Activated CD4-positive, alpha-beta T cell treated with anti-CD3 and anti-CD28 coated beads, Interleukin-2, Interleukin-4, amounts not matched to agents 100 ng/mL and 50 ng/mL, durations not matched to agents 16 hours and 8 hours (primary cell): Measurements from ENCODE around the gene TSPAN7.
A peak's percentile ranks its signal among the peaks of the same experiment; 100 is the strongest.

Experiments
- DNase-seq: peaks from one replicate; pipeline ENCODE4 v3.0.0-alpha.2; 2020; ENCODE audit warnings: low spot score

TSPAN7 gene

GRCh38 chrX:38649221-38649620 is 87.9 kb downstream of the TSPAN7 start:
- DNase-seq: no peak

GRCh38 chrX:38649674-38650647 is 88.6 kb downstream of the TSPAN7 start:
- no peak for DNase-seq

DNA sequence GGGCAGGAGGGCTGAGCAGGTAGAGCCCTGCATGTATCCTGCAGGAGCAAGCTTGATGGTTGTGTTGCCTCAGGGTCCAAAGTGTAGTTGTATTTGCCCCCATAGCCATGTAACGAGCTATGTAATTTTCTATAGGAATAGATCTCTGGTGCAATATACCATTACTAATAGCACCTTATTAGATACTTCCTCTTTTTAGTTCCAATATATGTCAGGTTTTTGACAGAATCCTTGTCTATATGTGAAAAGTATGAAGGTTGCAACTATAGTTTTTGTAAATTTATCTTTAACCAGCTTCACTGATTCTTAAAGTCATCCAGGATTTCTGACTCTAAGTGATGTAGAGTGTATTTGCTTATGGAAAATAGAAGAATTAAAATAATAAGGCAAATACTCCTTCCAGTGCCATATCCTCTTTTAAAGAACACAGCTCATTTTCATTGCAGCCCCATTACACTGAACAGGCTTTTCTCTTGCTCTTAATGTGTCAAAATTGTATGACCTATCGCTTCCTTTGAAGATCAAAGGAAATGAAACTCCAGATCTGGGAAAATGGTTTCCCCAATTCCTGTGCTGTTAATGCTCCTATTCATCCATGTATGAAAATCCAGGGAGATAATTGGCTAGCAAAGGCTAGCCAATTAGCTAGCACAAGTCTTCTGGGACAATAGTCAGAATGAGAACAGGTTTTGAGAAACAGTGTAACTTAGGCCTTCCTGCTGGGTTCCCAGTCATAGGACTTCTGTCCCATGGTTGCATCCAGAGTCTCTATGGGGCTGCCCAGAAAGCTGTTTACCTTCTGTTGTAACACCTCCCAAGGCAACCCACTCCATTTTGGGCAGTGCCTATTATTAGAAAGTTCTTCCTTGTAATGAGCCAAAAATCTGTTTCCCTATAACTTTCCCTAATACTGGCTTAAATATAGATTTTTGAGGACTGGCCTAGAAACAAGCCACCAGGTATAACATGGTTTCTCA is 90.6 kb downstream of the TSPAN7 start:
- DNase-seq: no peak

DNA sequence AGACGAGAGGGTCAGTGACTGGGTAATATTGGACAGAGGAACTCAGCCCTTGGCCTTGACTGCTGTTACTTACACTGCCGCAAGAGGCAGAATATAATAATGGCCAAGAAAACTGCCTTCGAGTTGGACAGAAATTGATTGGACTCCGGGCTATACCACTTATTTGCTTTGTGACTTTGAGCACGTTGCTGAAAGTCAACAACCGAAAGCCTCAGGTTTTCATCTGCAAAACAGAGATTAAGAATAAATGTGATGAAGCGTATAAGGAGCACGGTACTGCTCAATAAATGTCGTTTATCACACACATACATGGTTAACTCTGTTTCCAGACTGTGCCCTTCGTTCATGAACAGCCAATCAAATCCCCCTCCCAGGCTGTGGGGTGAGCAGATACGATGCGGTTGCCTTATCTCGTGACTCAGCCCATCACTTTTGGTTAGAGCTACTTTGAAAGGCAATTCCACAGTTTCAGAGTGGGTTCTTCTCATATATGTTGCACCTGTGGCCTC is 91.6 kb downstream of the TSPAN7 start:
- DNase-seq: no peak

DNA sequence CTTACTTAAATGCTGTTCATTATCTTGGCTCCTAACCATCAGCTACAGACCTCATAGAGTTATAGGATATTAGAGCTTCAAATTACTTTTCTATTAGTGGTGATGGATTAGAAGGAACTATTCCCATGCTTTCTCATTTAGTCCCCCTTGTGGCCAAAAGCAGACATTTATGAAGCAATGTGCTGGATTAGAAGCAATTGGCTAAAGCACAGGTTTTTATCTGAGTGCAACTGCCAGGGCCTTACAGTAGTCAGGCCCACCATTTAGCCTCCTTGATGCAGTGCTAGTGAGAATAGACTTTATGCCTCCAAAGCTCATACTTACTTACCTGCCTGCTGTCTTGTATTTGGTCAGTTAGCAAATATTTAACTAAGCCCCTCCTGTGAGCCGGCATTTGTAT is 93.0 kb downstream of the TSPAN7 start:
- DNase-seq: no peak

GRCh38 chrX:38656350-38656915 is 95.1 kb downstream of the TSPAN7 start:
- DNase-seq: no peak

DNA sequence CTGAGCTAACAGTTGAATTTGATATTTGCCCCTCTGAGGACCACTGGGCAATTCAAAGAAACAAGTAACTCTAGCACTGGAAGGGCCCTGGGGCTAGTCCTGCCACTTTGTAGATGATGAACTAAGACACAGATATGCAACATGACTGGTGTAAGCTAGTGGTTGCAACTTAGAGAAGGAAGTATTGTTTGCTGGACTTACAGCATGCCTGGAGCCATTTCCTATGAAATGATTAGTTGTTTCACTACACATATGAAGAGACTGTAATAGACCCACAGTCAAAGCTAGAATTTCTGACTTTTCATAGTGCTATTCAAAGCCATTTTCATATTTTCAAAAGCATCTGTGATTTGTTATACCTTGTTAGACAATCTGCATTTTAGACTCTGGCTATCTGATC is 96.2 kb downstream of the TSPAN7 start:
- peak; percentile 19 for DNase-seq

DNA sequence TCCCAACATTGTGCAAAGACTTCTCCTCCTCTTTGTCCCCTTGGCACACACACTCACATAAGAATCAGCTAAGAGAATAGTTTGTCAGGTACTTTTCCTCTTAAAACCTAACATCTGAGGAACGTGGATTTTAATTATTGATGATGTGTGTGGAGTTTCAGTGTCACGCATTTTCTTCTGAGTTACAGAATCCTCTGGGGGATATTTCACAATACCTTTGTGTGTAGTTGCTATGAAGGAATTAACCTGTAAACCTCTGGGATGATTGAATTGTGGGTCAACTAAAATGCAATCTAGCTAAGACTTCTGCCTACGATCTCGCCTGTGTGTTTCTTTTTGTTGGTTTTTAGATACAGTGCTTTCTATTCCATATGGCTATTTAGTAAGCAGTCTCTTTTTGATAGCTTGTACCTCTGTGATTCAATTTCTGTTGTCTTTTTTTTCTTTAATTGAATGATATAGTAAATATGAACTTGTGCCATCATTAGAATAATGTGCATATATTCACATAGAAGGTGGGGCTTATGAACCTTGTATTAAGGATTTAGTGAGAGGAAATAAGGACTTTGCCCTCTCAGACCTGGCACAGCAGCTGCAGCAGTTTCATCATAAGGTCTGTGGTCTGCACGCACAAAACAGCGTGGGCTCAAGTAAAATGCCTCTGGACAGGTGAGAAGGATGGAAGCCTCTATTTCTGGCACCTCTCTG is 99.2 kb downstream of the TSPAN7 start:
- no peak for DNase-seq

- DNase-seq: no peak
Measured at GRCh38 chrX:38661103-38661441, 99.7 kb downstream of the TSPAN7 start.

- DNase-seq: peak; percentile 17
Measured at GRCh38 chrX:38661561-38661960, 100.2 kb downstream of the TSPAN7 start.

DNA sequence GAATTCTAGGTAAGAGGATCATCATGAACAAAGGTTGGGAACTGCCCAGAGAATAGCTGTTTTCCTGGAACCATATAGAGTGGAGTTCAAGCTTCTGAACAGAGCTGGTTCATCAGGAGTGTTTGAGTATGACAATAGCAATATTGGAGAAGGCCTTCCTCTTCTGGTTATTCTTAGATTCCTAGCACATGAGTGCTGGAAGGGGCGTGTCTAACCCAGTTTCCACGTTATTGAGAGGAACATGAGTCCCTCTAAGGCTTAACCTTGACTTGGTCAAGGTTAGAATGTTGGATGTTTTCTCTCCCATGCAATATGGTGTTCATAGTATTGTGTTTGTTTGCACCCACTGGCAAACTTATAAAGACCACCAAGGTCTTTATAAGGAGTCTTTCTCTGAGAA is 101.3 kb downstream of the TSPAN7 start:
- no peak for DNase-seq

DNA sequence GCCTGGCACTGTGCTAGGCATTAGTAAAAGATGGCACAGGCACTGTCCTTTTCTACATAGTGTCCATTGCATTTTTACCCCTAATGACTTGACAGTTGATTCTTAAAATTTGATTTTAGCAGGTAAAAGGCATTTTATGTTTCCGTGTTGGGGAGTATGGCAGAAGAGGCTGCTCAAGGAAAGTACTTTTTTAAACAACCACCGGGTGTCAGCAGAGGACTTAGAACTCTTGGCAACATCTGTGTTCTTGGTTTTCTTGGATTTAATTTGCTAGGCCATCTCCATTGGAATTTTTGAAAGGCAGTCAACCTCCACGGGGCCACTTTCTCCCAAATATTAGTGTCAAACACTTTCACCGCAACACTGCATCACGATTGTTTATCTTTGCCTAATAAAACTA is 102.9 kb downstream of the TSPAN7 start:
- DNase-seq: peak; percentile 16

DNA sequence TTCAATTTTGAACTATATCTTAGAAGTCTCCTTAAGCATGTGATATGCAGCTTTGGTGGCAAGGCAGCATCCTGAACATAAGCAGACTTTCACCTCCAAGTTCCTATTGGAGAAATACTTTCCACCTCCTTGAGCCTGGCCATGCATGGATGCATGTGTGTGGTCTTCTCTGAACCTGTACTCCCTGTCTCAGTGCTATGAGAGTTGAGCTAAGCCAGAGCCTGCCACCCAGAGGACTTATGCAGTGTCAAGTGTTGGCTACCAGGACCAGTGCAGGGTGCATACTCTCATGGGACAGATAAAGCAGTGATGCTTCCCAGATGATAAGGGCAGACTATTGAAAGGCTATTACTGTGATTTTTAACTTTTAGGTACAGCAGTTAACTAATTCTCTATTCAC is 105.6 kb downstream of the TSPAN7 start:
- DNase-seq: no peak

GRCh38 chrX:38668771-38669170 is 107.4 kb downstream of the TSPAN7 start:
- DNase-seq: no peak

GRCh38 chrX:38669428-38669827 is 108.1 kb downstream of the TSPAN7 start:
- no peak for DNase-seq

GRCh38 chrX:38672646-38673045 is 111.3 kb downstream of the TSPAN7 start:
- DNase-seq: no peak

DNA sequence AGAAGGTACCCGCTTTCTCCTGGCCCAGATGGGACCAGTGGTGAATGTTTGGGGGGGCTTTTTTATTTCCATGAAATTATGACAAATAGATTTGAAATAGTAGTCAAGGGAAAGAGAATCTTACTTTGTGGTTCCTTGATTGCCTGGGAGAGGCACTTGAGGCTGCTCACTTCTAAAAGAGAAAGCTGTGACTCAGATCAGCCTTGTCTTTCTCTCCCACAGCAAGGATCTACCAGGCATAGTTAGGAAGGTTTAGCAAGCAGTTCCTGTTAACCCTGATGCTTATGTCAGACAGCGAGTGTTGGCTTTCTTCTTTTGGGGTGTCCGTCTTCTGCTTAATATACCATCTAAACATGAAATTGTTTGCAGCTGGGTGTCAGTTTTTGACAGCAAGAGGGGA is 114.5 kb downstream of the TSPAN7 start:
- no peak for DNase-seq

- DNase-seq: no peak
Measured at GRCh38 chrX:38678183-38678582, 116.8 kb downstream of the TSPAN7 start.

DNA sequence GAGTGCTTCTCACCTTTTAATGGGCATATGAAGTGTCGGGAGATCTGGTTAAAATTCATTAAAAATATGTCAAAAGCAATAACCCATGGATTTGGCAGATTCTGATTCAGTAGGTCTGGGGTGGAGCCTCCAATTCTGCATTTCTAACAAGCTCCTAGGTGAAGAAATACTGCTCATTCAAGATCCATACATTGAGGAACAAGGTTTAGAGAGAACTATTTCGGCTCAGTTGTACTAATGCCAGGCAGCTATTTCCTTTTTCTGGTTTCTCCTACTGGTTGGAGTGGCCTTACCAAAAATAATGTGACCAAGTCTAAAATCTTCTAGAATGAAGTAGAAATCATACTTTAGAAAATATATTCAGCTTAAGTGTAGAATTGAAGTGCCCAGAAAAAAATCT is 117.5 kb downstream of the TSPAN7 start:
- DNase-seq: no peak

DNA sequence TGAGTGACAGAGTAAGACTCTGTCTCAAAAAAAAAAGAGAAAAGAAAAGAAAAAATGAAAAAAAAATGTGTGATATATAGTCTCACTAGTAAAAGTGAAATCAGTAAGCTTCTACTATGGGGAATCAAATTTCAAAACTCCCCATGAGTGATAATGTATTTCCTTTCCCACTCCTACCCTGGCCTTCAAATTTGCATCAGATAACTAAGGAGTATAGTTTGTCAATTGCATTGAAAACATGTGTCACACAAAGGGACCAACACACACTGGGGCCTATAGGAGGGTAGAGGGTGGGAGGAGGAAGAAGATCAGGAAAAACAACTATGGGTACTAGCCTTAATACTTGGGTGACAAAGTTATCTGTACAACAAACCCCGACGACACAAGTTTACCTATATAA is 118.4 kb downstream of the TSPAN7 start:
- DNase-seq: no peak

DNA sequence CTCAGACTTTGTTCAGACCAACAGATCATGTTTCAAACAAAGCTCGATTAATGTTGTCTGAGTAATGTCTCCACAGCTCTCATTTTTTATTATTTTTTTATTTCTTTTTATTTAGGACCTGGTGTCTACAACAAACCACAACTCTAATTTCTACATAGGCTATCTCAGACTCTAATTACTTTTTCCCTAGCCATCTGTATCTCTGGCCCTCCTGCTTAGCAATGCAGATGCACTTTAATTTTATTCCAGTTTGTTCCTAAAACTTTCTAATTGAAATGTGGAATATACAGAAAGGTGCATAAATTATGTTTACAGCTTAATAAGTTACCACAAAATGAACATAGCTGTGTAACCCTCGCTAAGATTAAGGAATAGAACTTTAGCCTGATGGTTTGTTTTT is 120.8 kb downstream of the TSPAN7 start:
- DNase-seq: no peak

DNA sequence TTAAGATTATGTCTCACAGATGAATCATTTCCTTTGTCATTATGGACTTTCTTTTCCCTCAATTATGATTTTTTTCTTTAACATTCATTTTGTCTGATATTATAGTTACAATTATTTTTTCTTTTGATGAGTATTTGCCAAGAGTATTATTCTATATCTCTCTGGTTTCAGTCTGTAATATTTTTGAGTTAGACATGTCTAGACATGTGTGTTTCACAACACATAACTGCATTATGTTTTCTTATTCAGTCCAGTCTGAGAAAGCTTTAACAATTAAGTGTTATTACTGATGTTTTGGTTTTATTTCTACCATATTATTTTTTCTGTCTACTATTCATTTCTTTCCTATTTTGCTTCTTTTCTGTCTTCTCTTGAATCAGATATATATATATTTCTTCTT is 131.6 kb downstream of the TSPAN7 start:
- no peak for DNase-seq
